Measurements from ENCODE around the gene UNC13D.

The UNC13D gene

DNA sequence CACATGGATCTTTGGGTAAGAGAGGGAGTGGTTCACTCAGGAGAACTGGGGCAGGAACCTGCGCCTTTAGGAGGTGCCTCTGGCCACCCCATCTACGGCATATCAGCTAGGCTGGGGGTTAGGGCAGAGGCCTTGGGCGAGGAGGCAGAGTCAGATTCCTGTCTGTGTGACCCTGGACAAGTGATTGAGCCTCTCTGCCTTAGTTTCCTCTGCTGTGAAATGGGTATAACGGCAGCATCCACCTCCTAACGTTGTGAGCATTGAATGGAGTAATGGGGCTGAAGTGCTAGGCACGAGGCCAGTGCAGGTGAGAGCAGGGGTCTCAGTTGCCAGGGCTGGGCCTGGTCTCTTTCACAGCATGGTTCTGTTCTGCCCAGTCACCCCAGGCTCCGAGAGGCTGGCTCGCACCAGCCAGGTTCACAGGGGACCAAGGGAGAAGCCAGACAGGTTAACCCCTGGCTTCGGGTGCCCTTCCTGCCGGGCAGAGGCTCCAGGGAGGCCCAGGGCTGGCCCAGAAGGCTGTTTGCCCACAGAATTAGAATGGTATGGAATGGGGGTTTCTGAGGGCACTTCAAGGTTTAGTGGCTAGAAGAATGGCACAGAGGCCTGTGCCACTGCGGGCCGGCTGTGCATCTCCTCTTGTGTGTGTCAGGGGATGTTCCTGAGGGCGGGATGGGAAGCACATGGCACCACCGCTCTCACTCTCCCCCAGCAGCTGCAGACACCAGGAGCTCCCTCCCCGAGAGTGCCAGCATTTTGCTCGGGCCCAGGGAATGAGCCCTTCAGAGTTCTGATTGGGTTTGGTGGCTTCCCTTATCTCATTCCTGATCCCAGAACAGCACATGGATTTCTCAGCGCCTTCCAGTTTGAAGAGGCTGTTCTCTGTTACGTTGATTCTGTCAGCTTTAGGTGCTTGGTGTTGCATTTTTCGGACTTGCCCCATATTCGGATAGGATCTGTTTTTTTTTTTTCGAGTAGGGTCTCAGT lies 23.8 kb downstream of the UNC13D start:
- Histone ChIP-seq H3K4me3 (ENCODE audit: severe bottlenecking) (no peak overlapping the region), H3K36me3 (ENCODE audit: low read depth) (peaks cover 48% of the 10 kb centered on the region), H3K4me1 (ENCODE audit: insufficient read depth, poor library complexity, severe bottlenecking) (peaks cover under 1% of the 10 kb centered on the region), H3K27ac (ENCODE audit: poor library complexity, severe bottlenecking) (no peak overlapping the region), H3K9me3 (ENCODE audit: severe bottlenecking) (no peaks in the 10 kb centered on the region), H3K27me3 (ENCODE audit: insufficient read depth, poor library complexity, severe bottlenecking) (no peaks in the 10 kb centered on the region)
- no peak for ATAC-seq (ENCODE audit: low read depth)
- TF ChIP-seq, protein P1, sequence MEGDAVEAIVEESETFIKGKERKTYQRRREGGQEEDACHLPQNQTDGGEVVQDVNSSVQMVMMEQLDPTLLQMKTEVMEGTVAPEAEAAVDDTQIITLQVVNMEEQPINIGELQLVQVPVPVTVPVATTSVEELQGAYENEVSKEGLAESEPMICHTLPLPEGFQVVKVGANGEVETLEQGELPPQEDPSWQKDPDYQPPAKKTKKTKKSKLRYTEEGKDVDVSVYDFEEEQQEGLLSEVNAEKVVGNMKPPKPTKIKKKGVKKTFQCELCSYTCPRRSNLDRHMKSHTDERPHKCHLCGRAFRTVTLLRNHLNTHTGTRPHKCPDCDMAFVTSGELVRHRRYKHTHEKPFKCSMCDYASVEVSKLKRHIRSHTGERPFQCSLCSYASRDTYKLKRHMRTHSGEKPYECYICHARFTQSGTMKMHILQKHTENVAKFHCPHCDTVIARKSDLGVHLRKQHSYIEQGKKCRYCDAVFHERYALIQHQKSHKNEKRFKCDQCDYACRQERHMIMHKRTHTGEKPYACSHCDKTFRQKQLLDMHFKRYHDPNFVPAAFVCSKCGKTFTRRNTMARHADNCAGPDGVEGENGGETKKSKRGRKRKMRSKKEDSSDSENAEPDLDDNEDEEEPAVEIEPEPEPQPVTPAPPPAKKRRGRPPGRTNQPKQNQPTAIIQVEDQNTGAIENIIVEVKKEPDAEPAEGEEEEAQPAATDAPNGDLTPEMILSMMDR (IDR thresholded peaks at IDR 0.05; ENCODE audit: poor library complexity, severe bottlenecking): no peak
- DNase-seq (ENCODE audit: low spot score): no peak

DNA sequence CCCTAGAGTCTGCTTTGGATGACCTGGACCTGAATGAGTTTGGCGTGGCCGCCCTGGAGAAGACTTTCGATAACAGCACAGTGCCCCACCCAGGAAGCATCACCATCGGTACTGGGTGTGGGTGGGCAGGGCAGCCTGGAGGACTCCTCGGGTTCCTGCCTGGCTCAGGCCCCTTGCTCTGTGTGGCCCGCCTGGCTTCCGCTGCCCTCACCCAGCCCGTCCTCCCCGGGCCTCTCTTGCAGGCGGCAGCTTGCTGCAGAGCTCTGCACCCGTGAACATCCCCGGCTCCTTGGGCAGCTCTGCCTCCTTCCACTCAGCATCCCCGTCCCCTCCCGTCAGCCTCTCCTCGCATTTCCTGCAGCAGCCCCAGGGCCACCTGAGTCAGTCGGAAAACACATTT lies 24.5 kb downstream of the UNC13D start:
- no peaks in the 10 kb centered on the region for H3K27me3 ChIP-seq (ENCODE audit: insufficient read depth, poor library complexity, severe bottlenecking)
- H3K4me1 ChIP-seq (ENCODE audit: insufficient read depth, poor library complexity, severe bottlenecking): peaks cover 6% of the 10 kb centered on the region
- no peak overlapping the region for H3K27ac ChIP-seq (ENCODE audit: poor library complexity, severe bottlenecking)
- H3K9me3 ChIP-seq (ENCODE audit: severe bottlenecking): no peaks in the 10 kb centered on the region
- no peak for DNase-seq (ENCODE audit: low spot score)
- TF ChIP-seq, protein P1 (IDR thresholded peaks at IDR 0.05; ENCODE audit: poor library complexity, severe bottlenecking): no peak
- ATAC-seq (ENCODE audit: low read depth): no peak
- H3K4me3 ChIP-seq (ENCODE audit: severe bottlenecking): no peak overlapping the region
- H3K36me3 ChIP-seq (ENCODE audit: low read depth): peaks cover 47% of the 10 kb centered on the region

DNA sequence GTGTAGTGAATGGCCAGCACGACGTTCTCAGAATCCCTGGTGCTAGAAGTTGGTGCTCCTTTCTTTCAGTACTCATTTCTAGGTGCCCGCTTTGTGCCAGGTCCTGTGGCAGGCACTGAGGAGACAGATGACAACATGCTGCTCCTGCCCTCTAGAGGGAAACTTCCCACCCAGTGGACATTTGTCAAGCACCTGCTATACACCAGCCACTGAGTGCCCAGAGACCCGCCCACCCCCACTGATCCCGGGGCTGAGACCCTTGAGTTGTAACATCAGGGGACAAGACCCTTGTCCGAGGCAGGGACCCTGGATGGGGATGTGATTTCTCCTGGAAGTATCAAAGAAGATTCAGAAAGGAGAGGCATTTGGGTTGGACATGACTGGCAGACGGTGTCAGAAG lies 25.1 kb downstream of the UNC13D start:
- Histone ChIP-seq H3K9me3 (ENCODE audit: severe bottlenecking) (no peaks in the 10 kb centered on the region), H3K36me3 (ENCODE audit: low read depth) (peaks cover 42% of the 10 kb centered on the region), H3K27ac (ENCODE audit: poor library complexity, severe bottlenecking) (no peak overlapping the region), H3K4me1 (ENCODE audit: insufficient read depth, poor library complexity, severe bottlenecking) (peaks cover 9% of the 10 kb centered on the region), H3K27me3 (ENCODE audit: insufficient read depth, poor library complexity, severe bottlenecking) (no peaks in the 10 kb centered on the region), H3K4me3 (ENCODE audit: severe bottlenecking) (no peak overlapping the region)
- no peak for ATAC-seq (ENCODE audit: low read depth)
- DNase-seq (ENCODE audit: low spot score): no peak
- TF ChIP-seq, protein P1 (IDR thresholded peaks at IDR 0.05; ENCODE audit: poor library complexity, severe bottlenecking): peak; percentile 14

DNA sequence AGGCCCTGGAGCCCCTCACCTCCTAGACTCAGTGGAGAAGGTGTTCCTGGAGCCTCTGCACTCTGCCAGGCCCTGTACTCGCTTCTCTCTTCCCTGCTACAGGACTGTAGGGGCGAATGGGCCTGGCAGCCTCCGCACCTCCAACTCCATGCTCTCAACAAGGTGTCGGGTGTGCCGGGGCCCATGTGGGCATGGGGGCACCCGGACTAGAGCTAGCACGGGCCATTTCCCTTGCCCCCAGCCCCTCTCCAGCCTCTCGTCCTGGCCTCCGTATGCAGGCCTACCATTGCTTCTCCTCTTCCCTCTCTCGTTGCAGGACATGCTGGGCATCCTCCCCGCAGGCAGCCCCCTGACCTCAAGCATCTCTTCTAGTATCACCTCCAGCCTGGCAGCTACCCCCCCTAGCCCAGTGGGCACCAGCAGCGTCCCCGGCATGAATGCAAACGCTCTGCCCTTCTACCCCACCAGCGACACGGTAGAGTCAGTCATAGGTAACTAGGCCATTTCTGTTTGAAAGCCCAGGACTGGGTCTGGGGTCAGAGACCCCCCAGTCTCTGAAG lies 25.8 kb downstream of the UNC13D start:
- Histone ChIP-seq H3K4me3 (ENCODE audit: severe bottlenecking) (no peak overlapping the region), H3K9me3 (ENCODE audit: severe bottlenecking) (no peaks in the 10 kb centered on the region), H3K27ac (ENCODE audit: poor library complexity, severe bottlenecking) (no peak overlapping the region), H3K4me1 (ENCODE audit: insufficient read depth, poor library complexity, severe bottlenecking) (peaks cover 9% of the 10 kb centered on the region), H3K36me3 (ENCODE audit: low read depth) (peaks cover 36% of the 10 kb centered on the region), H3K27me3 (ENCODE audit: insufficient read depth, poor library complexity, severe bottlenecking) (no peaks in the 10 kb centered on the region)
- ATAC-seq (ENCODE audit: low read depth): no peak
- TF ChIP-seq, protein P1 (IDR thresholded peaks at IDR 0.05; ENCODE audit: poor library complexity, severe bottlenecking): no peak
- DNase-seq (ENCODE audit: low spot score): no peak
